ENCODE measurements around the gene B3GAT3. TPM values are rescaled to one million over a fixed set of nuclear protein-coding genes. Genes with fewer than 3 reads are reported as not detected.

The B3GAT3 gene
- total and polyA plus RNA-seq, 2 donors (not counting 3 experiments of a cell fraction or from before 2014, with no cell fraction given), result 31.6 to 37.2 TPM

- Histone ChIP-seq H3K9me3 (replicated peaks; ENCODE audit: control insufficient read depth, insufficient read depth, low read length) (no peaks in the 10 kb centered on the region), H3K4me2 (ENCODE audit: insufficient read depth, low read length) (peak overlapping the region; percentile 53), H4K20me1 (replicated peaks; ENCODE audit: control insufficient read depth, extremely low read depth, insufficient read depth, low read length) (no peaks in the 10 kb centered on the region), H3K36me3 (ENCODE audit: control insufficient read depth in 2 of 2, extremely low read depth in 1 of 2, insufficient read depth in 2 of 2, low read length in 2 of 2) (peaks cover 15 to 25% of the 10 kb centered on the region in 2 experiments), H3K79me2 (ENCODE audit: control insufficient read depth, insufficient read depth, low read length) (peaks cover 40% of the 10 kb centered on the region), H3K27ac (ENCODE audit: insufficient read depth, low read depth, low read length) (peak overlapping the region; percentile 80), H3K4me3 (replicated peaks in 1 of 3; ENCODE audit: insufficient read depth in 1 of 3, low read depth in 1 of 3, low read length in 3 of 3) (peak overlapping the region; percentile 62 to 87 (median 65)), H2AFZ (ENCODE audit: low read depth, low read length) (no peak overlapping the region), H3K27me3 (ENCODE audit: control insufficient read depth in 2 of 2, insufficient read depth in 2 of 2, low read length in 2 of 2) (no peaks in the 10 kb centered on the region), H3K4me1 (ENCODE audit: control insufficient read depth, extremely low read depth, insufficient read depth, low read length) (peaks cover 11% of the 10 kb centered on the region), H3K9me1 (replicated peaks; ENCODE audit: control insufficient read depth, extremely low read depth, insufficient read depth, low read length) (no peaks in the 10 kb centered on the region), H3K9ac (replicated peaks; ENCODE audit: extremely low read depth, insufficient read depth, low read length) (peak overlapping the region; percentile 92)
- BruUV-seq (replicated peaks), result no TSS peak
- DNase-seq (ENCODE audit: low read depth, low spot score), result no peak
- intact Hi-C loops (cut with micrococcal nuclease) (no loop called here), dilution Hi-C loops (cut with MboI; ENCODE audit: extremely low pct_ligation_motif_present, low sequenced_read_pairs) (no loop called here)
- no peak for TF ChIP-seq GATA2 (IDR thresholded peaks at IDR 0.05; ENCODE audit: insufficient read depth, insufficient read length, low read depth, low read length)
- no peak for TF ChIP-seq POLR2A (IDR thresholded peaks at IDR 0.05; ENCODE audit: low read depth, low read length)
- CTCF ChIA-PET, result interaction anchor here (1.0 to 1.5 kb wide), 3 partner anchors 34 to 49 kb away, joined by 3 to 4 read pairs (median 4); no protein-coding TSS in a partner anchor
- peak; percentile 73 for FAIRE-seq
- POLR2A ChIA-PET, result interaction anchor here (0.7 to 2.7 kb wide), 6 partner anchors 19 to 1764 kb away, joined by 3 to 41 read pairs (median 4); partner anchors contain the start of genes B3GAT3, C11orf98, CSKMT and EEF1G
Observed at GRCh38 chr11:62645671-62645945, 23.8 kb upstream of the B3GAT3 start.

DNA sequence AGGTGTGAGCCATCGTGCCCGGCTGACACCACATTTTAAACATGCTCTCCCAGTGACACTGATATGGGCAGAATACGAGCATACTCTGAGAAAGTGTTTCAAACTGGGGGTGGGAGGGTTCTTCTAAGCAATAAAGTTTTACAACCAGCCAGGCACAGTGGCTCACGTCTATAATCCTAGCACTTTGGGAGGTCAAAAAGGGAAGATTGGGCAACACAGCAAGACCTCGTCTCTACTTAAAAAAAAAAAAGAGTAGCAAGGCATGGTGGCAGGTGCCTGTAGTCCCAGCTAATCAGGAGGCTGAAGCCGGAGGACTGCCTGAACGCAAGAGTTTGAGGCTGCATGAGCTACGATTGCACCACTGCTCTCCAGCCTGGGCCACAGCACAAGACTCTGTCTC is 22.4 kb upstream of the B3GAT3 start:
- no peak overlapping the region for H3K27ac ChIP-seq (ENCODE audit: insufficient read depth, low read depth, low read length)
- POLR2A ChIA-PET, result interaction anchor here (0.7 to 2.7 kb wide), 3 partner anchors 9 to 1617 kb away, joined by 3 to 41 read pairs (median 3); partner anchors contain the start of genes C11orf98, CSKMT and INTS5
- FAIRE-seq, result no peak

More for the DNA sequence above, 22.4 kb upstream of the B3GAT3 start:
- Histone ChIP-seq H3K9me1 (replicated peaks; ENCODE audit: control insufficient read depth, extremely low read depth, insufficient read depth, low read length) (no peaks in the 10 kb centered on the region), H2AFZ (ENCODE audit: low read depth, low read length) (no peak overlapping the region), H3K4me2 (ENCODE audit: insufficient read depth, low read length) (no peak overlapping the region), H3K4me1 (ENCODE audit: control insufficient read depth, extremely low read depth, insufficient read depth, low read length) (peaks cover 11% of the 10 kb centered on the region), H3K79me2 (ENCODE audit: control insufficient read depth, insufficient read depth, low read length) (peaks cover 39% of the 10 kb centered on the region), H3K27me3 (ENCODE audit: control insufficient read depth in 2 of 2, insufficient read depth in 2 of 2, low read length in 2 of 2) (no peaks in the 10 kb centered on the region), H3K9me3 (replicated peaks; ENCODE audit: control insufficient read depth, insufficient read depth, low read length) (no peaks in the 10 kb centered on the region), H3K4me3 (replicated peaks in 1 of 3; ENCODE audit: insufficient read depth in 1 of 3, low read depth in 1 of 3, low read length in 3 of 3) (no peak overlapping the region), H3K36me3 (ENCODE audit: control insufficient read depth in 2 of 2, extremely low read depth in 1 of 2, insufficient read depth in 2 of 2, low read length in 2 of 2) (peaks cover 13 to 23% of the 10 kb centered on the region in 2 experiments), H3K9ac (replicated peaks; ENCODE audit: extremely low read depth, insufficient read depth, low read length) (no peak overlapping the region), H4K20me1 (replicated peaks; ENCODE audit: control insufficient read depth, extremely low read depth, insufficient read depth, low read length) (no peaks in the 10 kb centered on the region)
- intact Hi-C loops (cut with micrococcal nuclease) (no loop called here), dilution Hi-C loops (cut with MboI; ENCODE audit: extremely low pct_ligation_motif_present, low sequenced_read_pairs) (no loop called here)
- DNase-seq (ENCODE audit: low read depth, low spot score), result no peak
- BruUV-seq (replicated peaks), result no TSS peak
- CTCF ChIA-PET, result no interaction called here
- TF ChIP-seq MAX (IDR thresholded peaks at IDR 0.05; ENCODE audit: insufficient read depth, insufficient read length) (no peak), EZH2 (IDR thresholded peaks at IDR 0.05; ENCODE audit: borderline replicate concordance, low read depth, low read length, severe bottlenecking) (no peak), FOS (IDR thresholded peaks at IDR 0.05; ENCODE audit: borderline replicate concordance, insufficient read depth, low read length) (no peak), JUN (IDR thresholded peaks at IDR 0.05; ENCODE audit: borderline replicate concordance, insufficient read depth, insufficient read length, low read depth) (no peak), POLR2AphosphoS5 (IDR thresholded peaks at IDR 0.05; ENCODE audit: insufficient read depth, low read depth, low read length) (no peak), CTCF (IDR thresholded peaks at IDR 0.05; ENCODE audit: extremely low read depth in 1 of 2, insufficient read depth in 1 of 2, low read depth in 1 of 2, low read length in 2 of 2) (no peak), GATA2 (IDR thresholded peaks at IDR 0.05; ENCODE audit: insufficient read depth, insufficient read length, low read depth, low read length) (no peak)

Data from endothelial cell of umbilical vein (primary cell).